ENCODE measurements around the gene SERPIND1. TPM values are rescaled to one million over a fixed set of nuclear protein-coding genes. Genes with fewer than 3 reads are reported as not detected.

The SERPIND1 gene
- polyA plus RNA-seq, 1 experiment = 0.06 TPM

- Histone ChIP-seq H3K27ac (ENCODE audit: low read depth, low read length) (no peak overlapping the region), H3K9me3 (ENCODE audit: control insufficient read depth, insufficient read depth, low read length) (no peaks in the 10 kb centered on the region), H3K4me3 (ENCODE audit: low read depth, low read length) (no peak overlapping the region), H3K27me3 (ENCODE audit: control insufficient read depth, insufficient read depth, low read length) (no peaks in the 10 kb centered on the region)
- CTCF ChIA-PET = interaction anchor here (0.5 to 5.1 kb wide), 17 partner anchors 8 to 179 kb away, joined by 3 to 38 read pairs (median 5); partner anchors contain the start of gene LZTR1
- POLR2A ChIA-PET = interaction anchor here (0.5 to 1.3 kb wide), 3 partner anchors 82 to 200 kb away, joined by 3 to 5 read pairs (median 4); partner anchors contain the start of gene LZTR1
- peak; percentile 79 for TF ChIP-seq CTCF (IDR thresholded peaks at IDR 0.05; ENCODE audit: low read depth, low read length)
- DNase-seq (ENCODE audit: low read depth, low spot score) = peak; percentile 16
Observed at GRCh38 chr22:20803696-20804324, 29.9 kb downstream of the SERPIND1 start.

- Histone ChIP-seq H3K9me3 (ENCODE audit: control insufficient read depth, insufficient read depth, low read length) (no peaks in the 10 kb centered on the region), H3K27ac (ENCODE audit: low read depth, low read length) (no peak overlapping the region), H3K4me3 (ENCODE audit: low read depth, low read length) (no peak overlapping the region), H3K27me3 (ENCODE audit: control insufficient read depth, insufficient read depth, low read length) (no peaks in the 10 kb centered on the region)
- no peak for TF ChIP-seq CTCF (IDR thresholded peaks at IDR 0.05; ENCODE audit: low read depth, low read length)
- CTCF ChIA-PET = interaction anchor here (0.8 to 5.1 kb wide), 15 partner anchors 9 to 178 kb away, joined by 3 to 38 read pairs (median 5); partner anchors contain the start of gene LZTR1
- POLR2A ChIA-PET = interaction anchor here (1.1 to 1.3 kb wide), 2 partner anchors 81 to 177 kb away, joined by 3 to 4 read pairs; partner anchors contain the start of gene LZTR1
- no peak for DNase-seq (ENCODE audit: low read depth, low spot score)
Observed at GRCh38 chr22:20804650-20805049, 30.7 kb downstream of the SERPIND1 start.

- DNase-seq (ENCODE audit: low read depth, low spot score) = no peak
- H3K27me3 ChIP-seq (ENCODE audit: control insufficient read depth, insufficient read depth, low read length) = no peaks in the 10 kb centered on the region
- H3K4me3 ChIP-seq (ENCODE audit: low read depth, low read length) = no peak overlapping the region
- H3K27ac ChIP-seq (ENCODE audit: low read depth, low read length) = no peak overlapping the region
- no peaks in the 10 kb centered on the region for H3K9me3 ChIP-seq (ENCODE audit: control insufficient read depth, insufficient read depth, low read length)
- ChIA-PET POLR2A (no interaction called here), CTCF (interaction anchor here (0.6 to 5.1 kb wide), 6 partner anchors 22 to 186 kb away, joined by 3 to 38 read pairs (median 4); no protein-coding TSS in a partner anchor)
- no peak for TF ChIP-seq CTCF (IDR thresholded peaks at IDR 0.05; ENCODE audit: low read depth, low read length)
Observed at GRCh38 chr22:20805972-20806471, 32.1 kb downstream of the SERPIND1 start.

GRCh38 chr22:20807315-20807752, 33.4 kb downstream of the SERPIND1 start:
- H3K4me3 ChIP-seq (ENCODE audit: low read depth, low read length) = no peak overlapping the region
- DNase-seq (ENCODE audit: low read depth, low spot score) = peak; percentile 89
- ChIA-PET POLR2A (interaction anchor here (0.6 to 0.7 kb wide), 2 partner anchors 171 to 283 kb away, joined by 3 read pairs; no protein-coding TSS in a partner anchor), CTCF (interaction anchor here (0.7 kb wide), 1 partner anchor 15 kb away, joined by 4 read pairs; no protein-coding TSS in a partner anchor)
- H3K9me3 ChIP-seq (ENCODE audit: control insufficient read depth, insufficient read depth, low read length) = no peaks in the 10 kb centered on the region
- no peak for TF ChIP-seq CTCF (IDR thresholded peaks at IDR 0.05; ENCODE audit: low read depth, low read length)
- H3K27ac ChIP-seq (ENCODE audit: low read depth, low read length) = peak overlapping the region; percentile 74
- no peaks in the 10 kb centered on the region for H3K27me3 ChIP-seq (ENCODE audit: control insufficient read depth, insufficient read depth, low read length)

- ChIA-PET CTCF (interaction anchor here (0.9 kb wide), 1 partner anchor 13 kb away, joined by 4 read pairs; no protein-coding TSS in a partner anchor), POLR2A (no interaction called here)
- Histone ChIP-seq H3K9me3 (ENCODE audit: control insufficient read depth, insufficient read depth, low read length) (no peaks in the 10 kb centered on the region), H3K27me3 (ENCODE audit: control insufficient read depth, insufficient read depth, low read length) (no peaks in the 10 kb centered on the region), H3K27ac (ENCODE audit: low read depth, low read length) (no peak overlapping the region), H3K4me3 (ENCODE audit: low read depth, low read length) (no peak overlapping the region)
- no peak for DNase-seq (ENCODE audit: low read depth, low spot score)
- no peak for TF ChIP-seq CTCF (IDR thresholded peaks at IDR 0.05; ENCODE audit: low read depth, low read length)
Observed at GRCh38 chr22:20808844-20809243, 34.9 kb downstream of the SERPIND1 start.

Measured in AG04450 (cell line).